AG10803 (cell line): Measurements from ENCODE around the gene DPH1.

Experiments used
- DNase-seq: peaks from one replicate; pipeline ENCODE4 v3.0.0; 2010; ENCODE audit warnings: low read depth
- H3K4me3 ChIP-seq: 2 replicates; pipeline ENCODE4 v1.5.1; 2011; ENCODE audit warnings: mild to moderate bottlenecking, low read length, control low read depth
- TF ChIP-seq, protein P1 (sequence below): conservative IDR thresholded peaks from 2 replicates; pipeline ENCODE4 v1.5.1; 2011; ENCODE audit warnings: mild to moderate bottlenecking, low read length, control low read depth, inconsistent platforms

Gene DPH1

DNA sequence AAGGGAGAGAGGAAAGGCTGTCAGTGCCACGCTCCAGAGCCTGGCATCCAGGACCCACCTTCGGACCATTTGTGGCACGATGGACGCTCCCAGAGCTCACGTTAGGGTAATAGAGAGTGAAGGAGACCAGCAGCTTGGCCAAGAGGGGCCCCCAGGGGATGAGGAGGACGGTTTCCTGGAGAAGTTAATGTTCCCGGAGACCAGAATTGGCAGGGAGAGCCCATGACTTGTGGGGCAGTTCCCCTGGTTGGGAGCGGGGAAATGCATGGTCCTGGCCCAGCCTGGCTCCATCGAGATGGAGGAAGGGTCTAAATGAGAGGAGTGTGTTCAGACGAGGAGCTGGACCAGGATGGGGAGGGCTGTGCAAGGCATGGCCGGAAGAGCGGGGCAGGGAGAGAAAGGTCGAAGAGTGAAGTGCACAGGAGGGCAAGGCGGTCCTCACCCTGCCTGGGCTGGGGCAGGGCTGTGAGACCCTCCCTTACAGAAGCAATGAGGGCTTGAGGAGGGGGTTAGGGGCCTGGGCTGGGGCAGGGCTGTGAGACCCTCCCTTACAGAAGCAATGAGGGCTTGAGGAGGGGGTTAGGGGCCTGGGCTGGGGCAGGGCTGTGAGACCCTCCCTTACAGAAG, 22.1 kb downstream of the DPH1 start:
- TF ChIP-seq, protein P1, sequence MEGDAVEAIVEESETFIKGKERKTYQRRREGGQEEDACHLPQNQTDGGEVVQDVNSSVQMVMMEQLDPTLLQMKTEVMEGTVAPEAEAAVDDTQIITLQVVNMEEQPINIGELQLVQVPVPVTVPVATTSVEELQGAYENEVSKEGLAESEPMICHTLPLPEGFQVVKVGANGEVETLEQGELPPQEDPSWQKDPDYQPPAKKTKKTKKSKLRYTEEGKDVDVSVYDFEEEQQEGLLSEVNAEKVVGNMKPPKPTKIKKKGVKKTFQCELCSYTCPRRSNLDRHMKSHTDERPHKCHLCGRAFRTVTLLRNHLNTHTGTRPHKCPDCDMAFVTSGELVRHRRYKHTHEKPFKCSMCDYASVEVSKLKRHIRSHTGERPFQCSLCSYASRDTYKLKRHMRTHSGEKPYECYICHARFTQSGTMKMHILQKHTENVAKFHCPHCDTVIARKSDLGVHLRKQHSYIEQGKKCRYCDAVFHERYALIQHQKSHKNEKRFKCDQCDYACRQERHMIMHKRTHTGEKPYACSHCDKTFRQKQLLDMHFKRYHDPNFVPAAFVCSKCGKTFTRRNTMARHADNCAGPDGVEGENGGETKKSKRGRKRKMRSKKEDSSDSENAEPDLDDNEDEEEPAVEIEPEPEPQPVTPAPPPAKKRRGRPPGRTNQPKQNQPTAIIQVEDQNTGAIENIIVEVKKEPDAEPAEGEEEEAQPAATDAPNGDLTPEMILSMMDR = no peak
- no peak overlapping the region for H3K4me3 ChIP-seq
- no peak for DNase-seq

DNA sequence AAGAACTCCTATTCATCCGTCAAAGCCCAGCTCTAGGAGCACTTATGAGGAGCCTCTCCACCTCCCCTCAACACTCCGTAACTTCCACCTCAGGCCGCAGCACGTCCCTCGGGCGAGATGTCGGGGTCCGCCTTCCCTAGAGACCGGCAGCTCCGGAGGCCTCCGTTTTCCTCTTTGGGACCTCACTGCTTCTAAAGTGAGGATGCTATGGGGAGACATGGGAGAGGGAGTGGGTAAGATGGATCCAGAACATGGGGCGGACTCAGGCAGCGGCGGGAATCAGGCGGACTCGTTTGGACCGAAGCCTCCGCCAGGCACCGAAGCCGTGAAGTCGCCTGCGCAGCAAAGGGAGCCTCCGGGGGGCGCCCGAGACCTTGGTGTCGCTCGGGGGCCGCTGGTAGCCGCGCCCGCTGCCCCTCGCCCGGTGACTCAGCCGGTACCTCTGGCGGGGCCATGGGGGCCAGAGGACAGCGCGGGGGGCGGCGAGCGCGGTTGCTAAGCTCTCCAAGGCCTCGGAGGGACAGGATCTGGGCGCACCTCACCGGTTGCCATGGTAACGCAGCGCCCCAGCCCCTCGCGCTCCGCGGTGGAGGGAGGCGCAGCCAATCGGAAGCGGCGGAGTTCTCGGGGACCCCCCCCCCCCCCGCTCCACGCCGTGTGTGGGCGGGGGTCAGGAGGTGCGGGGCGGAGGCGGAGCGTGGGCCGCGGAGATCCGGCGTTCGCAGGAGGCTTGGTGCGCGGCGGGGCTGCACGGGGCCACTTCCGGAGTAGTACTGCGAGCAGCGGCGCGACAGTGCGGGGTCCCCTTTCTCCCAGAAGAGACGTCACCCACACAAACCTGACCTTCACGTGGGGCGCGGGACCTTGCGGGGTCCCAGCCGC, 23.7 kb downstream of the DPH1 start:
- H3K4me3 ChIP-seq = peak overlapping the region; percentile 65
- TF ChIP-seq, protein P1 = peak; percentile 62
- peak; percentile 76 for DNase-seq

DNA sequence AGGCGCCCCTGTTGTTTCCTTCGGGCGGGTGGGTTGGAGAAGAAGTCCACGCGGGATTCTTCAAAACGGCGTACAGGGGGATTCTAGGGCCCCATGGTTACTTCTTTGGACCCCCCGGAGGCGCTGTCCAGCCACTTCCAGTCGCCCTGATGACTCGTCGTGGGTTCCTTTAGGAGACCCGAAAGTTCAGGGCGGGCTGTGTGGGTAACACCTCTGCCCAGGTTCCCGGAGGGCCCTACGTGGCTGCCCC, 24.2 kb downstream of the DPH1 start:
- H3K4me3 ChIP-seq = peak overlapping the region; percentile 65
- TF ChIP-seq, protein P1 = 0 out of 2 replicates have a peak, but pooled peaks have one; percentile 8
- no peak for DNase-seq

DNA sequence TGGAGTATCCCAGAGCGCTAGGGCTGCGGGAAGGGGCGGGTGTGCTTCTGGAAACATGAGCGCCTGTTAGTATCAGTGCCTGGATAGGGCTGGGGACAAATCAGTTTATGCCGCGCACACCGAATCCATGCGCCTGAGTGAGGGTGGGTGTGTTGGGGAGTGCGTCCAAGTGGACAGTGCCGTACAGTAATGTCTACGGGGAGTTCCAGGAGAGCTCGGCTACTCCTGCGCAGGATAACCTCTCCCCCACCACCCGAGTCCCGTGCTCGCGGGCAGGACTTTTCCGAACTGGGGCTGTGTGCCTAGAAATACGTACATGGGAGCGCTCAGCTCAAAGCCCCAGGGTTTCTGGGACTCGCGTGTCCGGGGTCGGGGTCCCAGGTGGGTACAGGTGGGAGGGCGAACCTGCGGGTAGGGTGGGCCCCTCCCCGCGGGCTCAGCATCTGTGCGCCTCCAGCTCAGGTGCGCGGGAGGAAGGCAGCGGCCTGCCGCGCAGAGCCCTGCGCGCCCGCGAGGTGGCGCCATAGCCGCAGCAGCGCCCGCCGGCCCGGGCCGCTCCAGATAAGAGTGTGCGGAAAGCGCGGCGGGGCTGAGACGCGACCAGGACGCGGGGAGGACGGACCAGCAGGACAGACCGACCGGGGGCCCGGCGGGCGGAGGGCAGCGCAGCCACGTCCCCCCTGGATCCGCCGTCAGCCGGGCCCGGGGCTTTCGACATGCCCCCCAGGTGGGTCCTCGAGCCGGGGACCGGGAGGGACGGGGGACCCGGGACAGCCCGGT, 24.7 kb downstream of the DPH1 start, which contains the start of gene HIC1:
HIC1 (plus strand) TSS at position 592 of the 780 bp plus-strand sequence. CDS start 1,588 bp downstream, outside the sequence.
- TF ChIP-seq, protein P1 = peak; percentile 52
- peak within 1 kb of the TSS; percentile 65 for H3K4me3 ChIP-seq
- peak; percentile 74 for DNase-seq

DNA sequence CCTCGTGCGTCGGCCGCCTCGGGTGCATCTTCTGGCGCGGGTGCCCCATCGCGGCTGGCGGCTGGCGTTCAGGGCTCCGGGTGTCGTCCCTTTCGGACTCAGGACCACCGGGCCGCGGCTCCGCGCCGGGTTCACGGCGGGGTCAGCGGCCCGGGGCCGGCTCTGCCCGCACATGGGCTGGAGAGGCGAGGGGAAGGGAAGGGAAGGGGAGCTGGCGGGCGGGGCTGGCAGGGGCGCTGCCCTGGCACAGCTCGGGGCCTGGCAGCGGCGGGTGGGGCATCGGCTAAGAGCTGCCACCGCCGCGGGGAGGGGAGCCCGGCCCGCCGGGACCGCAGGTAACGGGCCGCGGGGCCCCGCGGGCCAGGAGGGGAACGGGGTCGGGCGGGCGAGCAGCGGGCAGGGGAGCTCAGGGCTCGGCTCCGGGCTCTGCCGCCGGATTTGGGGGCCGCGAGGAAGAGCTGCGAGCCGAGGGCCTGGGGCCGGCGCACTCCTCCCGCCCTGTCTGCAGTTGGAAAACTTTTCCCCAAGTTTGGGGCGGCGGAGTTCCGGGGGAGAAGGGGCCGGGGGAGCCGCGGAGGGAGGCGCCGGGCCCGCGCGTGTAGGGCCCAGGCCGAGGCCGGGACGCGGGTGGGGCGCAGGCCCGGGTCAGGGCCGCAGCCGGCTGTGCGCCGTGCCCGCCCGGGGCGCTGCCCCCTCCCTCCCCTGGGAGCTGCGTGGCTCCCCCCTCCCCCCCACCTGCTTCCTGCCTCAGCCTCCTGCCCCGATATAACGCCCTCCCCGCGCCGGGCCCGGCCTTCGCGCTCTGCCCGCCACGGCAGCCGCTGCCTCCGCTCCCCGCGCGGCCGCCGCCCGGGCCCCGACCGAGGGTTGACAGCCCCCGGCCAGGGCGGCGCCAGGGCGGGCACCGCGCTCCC, 25.6 kb downstream of the DPH1 start:
- peak overlapping the region; percentile 62 for H3K4me3 ChIP-seq
- peak; percentile 60 for DNase-seq
- TF ChIP-seq, protein P1 = no peak
